ENCODE measurements around the gene CIC. TPM values are rescaled to one million over a fixed set of nuclear protein-coding genes. Genes with fewer than 3 reads are reported as not detected.
A peak's percentile ranks its signal among the peaks of the same experiment; 100 is the strongest.

The CIC gene
- total and polyA plus RNA-seq, 2 of the 13 experiments (the other 11 are each of a cell fraction or from before 2014, with no cell fraction given), result 5.9 to 8.0 TPM

DNA sequence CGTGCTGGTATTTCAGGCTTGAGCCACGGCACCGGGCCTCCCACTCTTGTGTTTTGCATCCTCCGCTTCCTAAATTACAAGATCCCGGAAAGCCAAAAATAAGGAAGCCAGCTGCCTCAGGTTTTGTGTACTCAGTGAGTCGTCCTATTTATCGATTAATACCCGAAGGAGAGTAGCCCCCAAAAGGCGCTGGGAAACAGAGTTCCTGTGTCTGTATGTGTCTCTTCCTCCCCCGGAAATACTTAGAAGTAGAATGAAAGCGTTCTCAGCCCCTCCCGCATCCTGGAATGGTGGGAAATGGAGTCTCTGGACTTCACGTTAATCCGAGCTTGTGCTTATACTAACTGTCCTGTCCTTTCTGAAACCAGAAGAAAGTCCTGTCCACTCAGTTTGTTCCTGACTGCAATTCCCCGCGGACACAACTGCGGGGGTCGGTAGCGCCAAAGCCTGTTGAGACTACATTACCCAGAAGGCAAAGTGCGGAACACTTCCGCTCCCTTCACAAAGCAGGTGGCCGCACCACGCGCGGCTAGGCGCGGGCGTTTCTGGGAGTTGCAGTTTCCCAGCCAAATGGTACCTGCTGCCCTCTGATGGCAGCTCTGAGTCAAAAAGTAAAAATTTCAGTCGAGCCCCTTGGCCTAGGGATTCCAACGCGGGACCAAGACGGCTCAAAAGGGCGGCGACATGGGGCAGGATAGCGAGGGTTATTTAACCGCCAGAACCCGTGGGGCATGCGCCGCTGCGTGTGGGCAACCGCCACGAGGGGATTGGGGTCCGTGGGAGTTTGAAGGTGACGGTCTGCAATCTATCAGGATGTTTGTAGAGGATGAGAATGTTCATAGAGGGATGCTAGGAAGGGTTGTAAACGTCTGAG, 24.5 kb upstream of the CIC start (continued):
- TF ChIP-seq RARA (CRISPR knock-in tag; IDR thresholded peaks at IDR 0.05) (no peak), GABPA (IDR thresholded peaks at IDR 0.05; ENCODE audit: low read depth, low read length) (peak; percentile 76), GABPA (CRISPR knock-in tag; IDR thresholded peaks at IDR 0.05; ENCODE audit: low read depth) (peak; percentile 95), KAT8 (CRISPR knock-in tag; IDR thresholded peaks at IDR 0.05) (peak; percentile 76), ZFX (CRISPR knock-in tag; IDR thresholded peaks at IDR 0.05; ENCODE audit: low read depth) (peak; percentile 56; the same call in 1 of the 2 replicates), HNF4A (CRISPR knock-in tag; IDR thresholded peaks at IDR 0.05) (0 out of 2 replicates have a peak, but pooled peaks have one; percentile 10), ZNF235 (CRISPR knock-in tag; IDR thresholded peaks at IDR 0.05; ENCODE audit: borderline replicate concordance) (no peak), YY1 (IDR thresholded peaks at IDR 0.05; ENCODE audit: insufficient read depth, insufficient replicate concordance, low read depth, low read length) (peak; percentile 71), REL (CRISPR knock-in tag; conservative IDR thresholded peaks at IDR 0.05) (no peak), RBM22 (optimal IDR thresholded peaks at IDR 0.05; ENCODE audit: low read length) (no peak)
- TF ChIP-seq, protein P1, sequence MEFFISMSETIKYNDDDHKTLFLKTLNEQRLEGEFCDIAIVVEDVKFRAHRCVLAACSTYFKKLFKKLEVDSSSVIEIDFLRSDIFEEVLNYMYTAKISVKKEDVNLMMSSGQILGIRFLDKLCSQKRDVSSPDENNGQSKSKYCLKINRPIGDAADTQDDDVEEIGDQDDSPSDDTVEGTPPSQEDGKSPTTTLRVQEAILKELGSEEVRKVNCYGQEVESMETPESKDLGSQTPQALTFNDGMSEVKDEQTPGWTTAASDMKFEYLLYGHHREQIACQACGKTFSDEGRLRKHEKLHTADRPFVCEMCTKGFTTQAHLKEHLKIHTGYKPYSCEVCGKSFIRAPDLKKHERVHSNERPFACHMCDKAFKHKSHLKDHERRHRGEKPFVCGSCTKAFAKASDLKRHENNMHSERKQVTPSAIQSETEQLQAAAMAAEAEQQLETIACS (CRISPR knock-in tag; IDR thresholded peaks at IDR 0.05), result peak; percentile 62
- TF ChIP-seq, protein P2, sequence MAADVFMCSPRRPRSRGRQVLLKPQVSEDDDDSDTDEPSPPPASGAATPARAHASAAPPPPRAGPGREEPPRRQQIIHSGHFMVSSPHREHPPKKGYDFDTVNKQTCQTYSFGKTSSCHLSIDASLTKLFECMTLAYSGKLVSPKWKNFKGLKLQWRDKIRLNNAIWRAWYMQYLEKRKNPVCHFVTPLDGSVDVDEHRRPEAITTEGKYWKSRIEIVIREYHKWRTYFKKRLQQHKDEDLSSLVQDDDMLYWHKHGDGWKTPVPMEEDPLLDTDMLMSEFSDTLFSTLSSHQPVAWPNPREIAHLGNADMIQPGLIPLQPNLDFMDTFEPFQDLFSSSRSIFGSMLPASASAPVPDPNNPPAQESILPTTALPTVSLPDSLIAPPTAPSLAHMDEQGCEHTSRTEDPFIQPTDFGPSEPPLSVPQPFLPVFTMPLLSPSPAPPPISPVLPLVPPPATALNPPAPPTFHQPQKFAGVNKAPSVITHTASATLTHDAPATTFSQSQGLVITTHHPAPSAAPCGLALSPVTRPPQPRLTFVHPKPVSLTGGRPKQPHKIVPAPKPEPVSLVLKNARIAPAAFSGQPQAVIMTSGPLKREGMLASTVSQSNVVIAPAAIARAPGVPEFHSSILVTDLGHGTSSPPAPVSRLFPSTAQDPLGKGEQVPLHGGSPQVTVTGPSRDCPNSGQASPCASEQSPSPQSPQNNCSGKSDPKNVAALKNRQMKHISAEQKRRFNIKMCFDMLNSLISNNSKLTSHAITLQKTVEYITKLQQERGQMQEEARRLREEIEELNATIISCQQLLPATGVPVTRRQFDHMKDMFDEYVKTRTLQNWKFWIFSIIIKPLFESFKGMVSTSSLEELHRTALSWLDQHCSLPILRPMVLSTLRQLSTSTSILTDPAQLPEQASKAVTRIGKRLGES (CRISPR knock-in tag; IDR thresholded peaks at IDR 0.05; ENCODE audit: borderline replicate concordance), result no peak
- TF ChIP-seq, protein P3, sequence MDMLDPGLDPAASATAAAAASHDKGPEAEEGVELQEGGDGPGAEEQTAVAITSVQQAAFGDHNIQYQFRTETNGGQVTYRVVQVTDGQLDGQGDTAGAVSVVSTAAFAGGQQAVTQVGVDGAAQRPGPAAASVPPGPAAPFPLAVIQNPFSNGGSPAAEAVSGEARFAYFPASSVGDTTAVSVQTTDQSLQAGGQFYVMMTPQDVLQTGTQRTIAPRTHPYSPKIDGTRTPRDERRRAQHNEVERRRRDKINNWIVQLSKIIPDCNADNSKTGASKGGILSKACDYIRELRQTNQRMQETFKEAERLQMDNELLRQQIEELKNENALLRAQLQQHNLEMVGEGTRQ (IDR thresholded peaks at IDR 0.05; ENCODE audit: low read depth, low read length), result peak; percentile 57
- TF ChIP-seq, protein P3 (CRISPR knock-in tag; IDR thresholded peaks at IDR 0.05; ENCODE audit: borderline replicate concordance), result peak; percentile 68; the same call in 1 of the 2 replicates
- TF ChIP-seq, protein P4, sequence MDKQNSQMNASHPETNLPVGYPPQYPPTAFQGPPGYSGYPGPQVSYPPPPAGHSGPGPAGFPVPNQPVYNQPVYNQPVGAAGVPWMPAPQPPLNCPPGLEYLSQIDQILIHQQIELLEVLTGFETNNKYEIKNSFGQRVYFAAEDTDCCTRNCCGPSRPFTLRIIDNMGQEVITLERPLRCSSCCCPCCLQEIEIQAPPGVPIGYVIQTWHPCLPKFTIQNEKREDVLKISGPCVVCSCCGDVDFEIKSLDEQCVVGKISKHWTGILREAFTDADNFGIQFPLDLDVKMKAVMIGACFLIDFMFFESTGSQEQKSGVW (CRISPR knock-in tag; IDR thresholded peaks at IDR 0.05; ENCODE audit: borderline replicate concordance), result no peak
- TF ChIP-seq, protein P5, sequence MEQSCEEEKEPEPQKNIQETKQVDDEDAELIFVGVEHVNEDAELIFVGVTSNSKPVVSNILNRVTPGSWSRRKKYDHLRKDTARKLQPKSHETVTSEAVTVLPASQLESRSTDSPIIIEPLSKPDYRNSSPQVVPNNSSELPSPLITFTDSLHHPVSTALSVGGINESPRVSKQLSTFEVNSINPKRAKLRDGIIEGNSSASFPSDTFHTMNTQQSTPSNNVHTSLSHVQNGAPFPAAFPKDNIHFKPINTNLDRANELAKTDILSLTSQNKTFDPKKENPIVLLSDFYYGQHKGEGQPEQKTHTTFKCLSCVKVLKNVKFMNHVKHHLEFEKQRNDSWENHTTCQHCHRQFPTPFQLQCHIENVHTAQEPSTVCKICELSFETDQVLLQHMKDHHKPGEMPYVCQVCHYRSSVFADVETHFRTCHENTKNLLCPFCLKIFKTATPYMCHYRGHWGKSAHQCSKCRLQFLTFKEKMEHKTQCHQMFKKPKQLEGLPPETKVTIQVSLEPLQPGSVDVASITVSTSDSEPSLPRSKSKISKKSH (CRISPR knock-in tag; IDR thresholded peaks at IDR 0.05; ENCODE audit: borderline replicate concordance), result peak; percentile 23; the same call in 1 of the 2 replicates
